Right ventricle myocardium superior (tissue), 1 donor: ENCODE data around the gene CTBP1. TPM values are rescaled to one million over a fixed set of nuclear protein-coding genes. Genes with fewer than 3 reads are reported as not detected.
A peak's percentile ranks its signal among the peaks of the same experiment; 100 is the strongest.

ENCODE experiments used
- ATAC-seq: fragments of 200-7000 bp; cut with Tn5 transposase; one replicate; pipeline ENCODE4 v1.9.1; 2020; ENCODE audit warnings: mild to moderate bottlenecking; ENCODE audit not compliant: poor library complexity
- DNase-seq: peaks from one replicate; pipeline ENCODE4 v3.0.0-alpha.2; 2020
- intact Hi-C: fragments of 100-400 bp; cut with DNase I; formaldehyde crosslinking; loops from one replicate; pipeline ENCODE4 v1.11.2; 2022
- total RNA-seq: library from RNA; stranded (reverse); fragmentation: NEBNext Ultra II Directional; extraction: Animal tissue kit (Norgen Biotek cat#: 25700); gene quantifications from one replicate; pipeline ENCODE4 v1.2.1, GENCODE V29; 2021
- donor health status: DM: no; HTN: yes; CAD: no; lungs with severe emphysema.

The CTBP1 gene
- total RNA-seq, 1 donor from 2014 or later = 133 TPM

- peak; percentile 48 for ATAC-seq
- DNase-seq = peak; percentile 85
- intact Hi-C loops = no loop called here
These were observed 41.2 kb downstream of the CTBP1 start for GRCh38 chr4:1207603-1208265.

- peak; percentile 43 for DNase-seq
- no peak for ATAC-seq
- intact Hi-C loops = no loop called here
These were observed 41.8 kb downstream of the CTBP1 start for GRCh38 chr4:1207157-1207470.

GRCh38 chr4:1206299-1207156, 42.4 kb downstream of the CTBP1 start:
- DNase-seq = peak; percentile 34
- ATAC-seq = no peak
- intact Hi-C loops = no loop called here

- DNase-seq (peak; percentile 40), ATAC-seq (no peak)
- intact Hi-C loops = no loop called here
These were observed 43.2 kb downstream of the CTBP1 start for GRCh38 chr4:1205586-1206298.

- ATAC-seq = no peak
- intact Hi-C loops = no loop called here
- DNase-seq = peak; percentile 51
These were observed 43.9 kb downstream of the CTBP1 start for GRCh38 chr4:1204828-1205585.

- intact Hi-C loops = no loop called here
- ATAC-seq (no peak), DNase-seq (peak; percentile 36)
These were observed 44.6 kb downstream of the CTBP1 start for GRCh38 chr4:1204286-1204827.

- DNase-seq (peak; percentile 10), ATAC-seq (no peak)
- intact Hi-C loops = no loop called here
These were observed 45.8 kb downstream of the CTBP1 start for GRCh38 chr4:1203026-1203616.

- intact Hi-C loops = no loop called here
These were observed 46.4 kb downstream of the CTBP1 start for GRCh38 chr4:1202526-1203011.

GRCh38 chr4:1201851-1202525, 46.9 kb downstream of the CTBP1 start:
- ATAC-seq (peak; percentile 50), DNase-seq (peak; percentile 75)
- intact Hi-C loops = no loop called here

More at GRCh38 chr4:1202526-1203011, 46.4 kb downstream of the CTBP1 start:
- DNase-seq (peak; percentile 23), ATAC-seq (no peak)

GRCh38 chr4:1200425-1201035, 48.4 kb downstream of the CTBP1 start:
- DNase-seq (peak; percentile 71), ATAC-seq (peak; percentile 61)
- intact Hi-C loops = no loop called here

GRCh38 chr4:1199556-1200331, 49.2 kb downstream of the CTBP1 start:
- intact Hi-C loops = no loop called here
- DNase-seq (peak; percentile 26), ATAC-seq (no peak)

- peak; percentile 35 for DNase-seq
- ATAC-seq = no peak
- intact Hi-C loops = no loop called here
These were observed 50.7 kb downstream of the CTBP1 start for GRCh38 chr4:1198098-1198844.

- DNase-seq = peak; percentile 31
- intact Hi-C loops = no loop called here
- no peak for ATAC-seq
These were observed 52.3 kb downstream of the CTBP1 start for GRCh38 chr4:1196421-1197183.

- DNase-seq = peak; percentile 36
- no peak for ATAC-seq
- intact Hi-C loops = no loop called here
These were observed 53.0 kb downstream of the CTBP1 start for GRCh38 chr4:1195891-1196401.

GRCh38 chr4:1195109-1195671, 53.7 kb downstream of the CTBP1 start:
- DNase-seq = peak; percentile 39
- intact Hi-C loops = no loop called here
- ATAC-seq = no peak
